ENCODE results near the gene MYBPC2. TPM values are rescaled to one million over a fixed set of nuclear protein-coding genes. Genes with fewer than 3 reads are reported as not detected.

The MYBPC2 gene
- polyA plus RNA-seq, 1 of the 3 experiments (the other 2 are of a cell fraction) = not detected

GRCh38 chr19:50501568-50502475 is 69.1 kb downstream of the MYBPC2 start:
- H3K79me2 ChIP-seq (ENCODE audit: insufficient read depth) = no peaks in the 10 kb centered on the region
- no peaks in the 10 kb centered on the region for H3K9me2 ChIP-seq
- ChIA-PET CTCF (interaction anchor here (1.1 to 2.5 kb wide), 5 partner anchors 8 to 41 kb away, joined by 3 to 11 read pairs (median 8); partner anchors contain the start of gene JOSD2), POLR2A (interaction anchor here (1.4 kb wide), 1 partner anchor 9 kb away, joined by 9 read pairs; the partner anchor contains the start of gene JOSD2)
- no peaks in the 10 kb centered on the region for H3K27me3 ChIP-seq (ENCODE audit: insufficient read depth)
- H3K9me3 ChIP-seq = no peaks in the 10 kb centered on the region
- 88% methylated on average over 19 of the region's 25 CpGs for WGBS (ENCODE audit: low lambda C conversion rate)
- H3K27ac ChIP-seq (ENCODE audit: low read depth in 2 of 2, low read length in 1 of 2) = no peak overlapping the region
- H3K36me3 ChIP-seq (replicated peaks in 1 of 2; ENCODE audit: control insufficient read depth in 1 of 2, insufficient read depth in 2 of 2, low read length in 1 of 2) = no peaks in the 10 kb centered on the region
- no peak overlapping the region for H2AFZ ChIP-seq (ENCODE audit: low read depth)
- TF ChIP-seq EZH2phosphoT487 (IDR thresholded peaks at IDR 0.05; ENCODE audit: borderline replicate concordance, low read depth) = no peak
- TF ChIP-seq CHD2 (IDR thresholded peaks at IDR 0.05; ENCODE audit: low read length, partially characterized antibody) = no peak
- no peak for TF ChIP-seq SMC3 (IDR thresholded peaks at IDR 0.05; ENCODE audit: low read depth, low read length)
- TF ChIP-seq ELF1 (IDR thresholded peaks at IDR 0.05) = no peak
- TF ChIP-seq JUND (IDR thresholded peaks at IDR 0.05) = no peak
- no peak for TF ChIP-seq RCOR1 (IDR thresholded peaks at IDR 0.05; ENCODE audit: low read length)
- no peak for TF ChIP-seq YY1 (IDR thresholded peaks at IDR 0.05; ENCODE audit: low read depth)
- no peak for TF ChIP-seq MXI1 (IDR thresholded peaks at IDR 0.05; ENCODE audit: low read depth, low read length)
- no peak for TF ChIP-seq EP300 (IDR thresholded peaks at IDR 0.05; ENCODE audit: borderline replicate concordance in 1 of 2, low read depth in 1 of 2, low read length in 1 of 2)
- no peak for TF ChIP-seq NRF1 (IDR thresholded peaks at IDR 0.05; ENCODE audit: low read depth, low read length)
- TF ChIP-seq GATA2 (CRISPR knock-in tag; IDR thresholded peaks at IDR 0.05) = no peak
- no peak for TF ChIP-seq POLR2AphosphoS5 (IDR thresholded peaks at IDR 0.05; ENCODE audit: low read depth, low read length)
- no peak for TF ChIP-seq IRF3 (IDR thresholded peaks at IDR 0.05; ENCODE audit: low read depth, low read length)
- no peak for TF ChIP-seq PBX3 (IDR thresholded peaks at IDR 0.05)
- no peak for TF ChIP-seq NFIC (IDR thresholded peaks at IDR 0.05; ENCODE audit: borderline replicate concordance)
- no peak for TF ChIP-seq MEF2A (IDR thresholded peaks at IDR 0.05; ENCODE audit: borderline replicate concordance, low read depth)
- TF ChIP-seq RFX5 (IDR thresholded peaks at IDR 0.05; ENCODE audit: low read length) = no peak
- TF ChIP-seq TEAD4 (IDR thresholded peaks at IDR 0.05; ENCODE audit: borderline replicate concordance, insufficient read depth) = no peak
- TF ChIP-seq GABPA (IDR thresholded peaks at IDR 0.05; ENCODE audit: low read depth) = no peak
- TF ChIP-seq TAF1 (IDR thresholded peaks at IDR 0.05; ENCODE audit: borderline replicate concordance, low read depth, low read length) = no peak
- peaks cover 0 to 7% of the 10 kb centered on the region in 2 experiments; a peak in 1 of 4 replicates for H3K4me1 ChIP-seq (ENCODE audit: control insufficient read depth in 1 of 2, insufficient read depth in 2 of 2, low read depth in 1 of 2, low read length in 1 of 2)
- no peak overlapping the region for H3K4me2 ChIP-seq
- no peaks in the 10 kb centered on the region for H3F3A ChIP-seq (replicated peaks; ENCODE audit: insufficient read depth)
- no peak for DNase-seq
- no peaks in the 10 kb centered on the region for H4K20me1 ChIP-seq (ENCODE audit: insufficient read depth)
- no peak overlapping the region for H3K4me3 ChIP-seq (ENCODE audit: low read depth in 2 of 2, low read length in 1 of 2)
- H3K9ac ChIP-seq = no peak overlapping the region

Measured in SK-N-SH (cell line).